HFF-Myc (cell line): ENCODE results near the gene KIAA0930.

Source experiments
- DNase-seq: peaks from one replicate; pipeline ENCODE4 v3.0.0-alpha.2; 2011; ENCODE audit warnings: low read depth; ENCODE audit errors: extremely low read depth
- H3K4me3 ChIP-seq: replicated peaks from 2 replicates; pipeline ENCODE4 v1.5.1; 2011; ENCODE audit warnings: low read depth, mild to moderate bottlenecking, control low read depth, low read length
- CTCF ChIP-seq: IDR thresholded peaks from 2 replicates; pipeline ENCODE4 v1.5.1; 2012; ENCODE audit warnings: mild to moderate bottlenecking, low read depth, low read length, control low read depth; ENCODE audit errors: missing control alignments

KIAA0930 gene

GRCh38 chr22:45210174-45210573, 30.5 kb downstream of the KIAA0930 start:
- no peak for TF ChIP-seq CTCF
- H3K4me3 ChIP-seq, result peak overlapping the region; percentile 49
- DNase-seq, result no peak

GRCh38 chr22:45208993-45209838, 31.5 kb downstream of the KIAA0930 start:
- peak; percentile 77 for DNase-seq
- peak; percentile 83 for TF ChIP-seq CTCF
- H3K4me3 ChIP-seq, result no peak overlapping the region

GRCh38 chr22:45208696-45208992, 32.0 kb downstream of the KIAA0930 start:
- no peak overlapping the region for H3K4me3 ChIP-seq
- TF ChIP-seq CTCF, result no peak
- DNase-seq, result no peak

- no peak for TF ChIP-seq CTCF
- DNase-seq, result peak; percentile 66
- H3K4me3 ChIP-seq, result no peak overlapping the region
Measured at GRCh38 chr22:45207981-45208664, 32.6 kb downstream of the KIAA0930 start.

- TF ChIP-seq CTCF, result no peak
- DNase-seq, result no peak
- H3K4me3 ChIP-seq, result no peak overlapping the region
Measured at GRCh38 chr22:45207533-45207932, 33.2 kb downstream of the KIAA0930 start.

- no peak for TF ChIP-seq CTCF
- no peak overlapping the region for H3K4me3 ChIP-seq
- DNase-seq, result no peak
Measured at GRCh38 chr22:45206233-45206632, 34.5 kb downstream of the KIAA0930 start.
